ENCODE data around the gene PML. TPM values are rescaled to one million over a fixed set of nuclear protein-coding genes. Genes with fewer than 3 reads are reported as not detected.
"Not testable (repeated sequence)": the region's sequence is repeated elsewhere in the genome, so short reads cannot be mapped to it uniquely, and the experiment has no call there.

PML gene
- total RNA-seq, 1 donor = 31.9 TPM

GRCh38 chr15:74065684-74066411 lies 71.3 kb downstream of the PML start:
- H3K4me3 ChIP-seq (ENCODE audit: low read depth, low read length); DNase-seq (ENCODE audit: low read depth): not testable (repeated sequence)
- peak; percentile 17 for TF ChIP-seq CTCF (IDR thresholded peaks at IDR 0.05; ENCODE audit: insufficient read depth, low read length)

GRCh38 chr15:74071645-74072044 lies 77.1 kb downstream of the PML start:
- DNase-seq (ENCODE audit: low read depth) = not testable (repeated sequence)

GRCh38 chr15:74072132-74072531 lies 77.6 kb downstream of the PML start:
- not testable (repeated sequence) for H3K4me3 ChIP-seq (ENCODE audit: low read depth, low read length); DNase-seq (ENCODE audit: low read depth)

More at GRCh38 chr15:74071645-74072044, 77.1 kb downstream of the PML start:
- H3K4me3 ChIP-seq (ENCODE audit: low read depth, low read length) = not testable (repeated sequence)

GRCh38 chr15:74072614-74073337 lies 78.3 kb downstream of the PML start:
- DNase-seq (ENCODE audit: low read depth); H3K4me3 ChIP-seq (ENCODE audit: low read depth, low read length): not testable (repeated sequence)
- peak; percentile 10 for TF ChIP-seq CTCF (IDR thresholded peaks at IDR 0.05; ENCODE audit: insufficient read depth, low read length)

DNA sequence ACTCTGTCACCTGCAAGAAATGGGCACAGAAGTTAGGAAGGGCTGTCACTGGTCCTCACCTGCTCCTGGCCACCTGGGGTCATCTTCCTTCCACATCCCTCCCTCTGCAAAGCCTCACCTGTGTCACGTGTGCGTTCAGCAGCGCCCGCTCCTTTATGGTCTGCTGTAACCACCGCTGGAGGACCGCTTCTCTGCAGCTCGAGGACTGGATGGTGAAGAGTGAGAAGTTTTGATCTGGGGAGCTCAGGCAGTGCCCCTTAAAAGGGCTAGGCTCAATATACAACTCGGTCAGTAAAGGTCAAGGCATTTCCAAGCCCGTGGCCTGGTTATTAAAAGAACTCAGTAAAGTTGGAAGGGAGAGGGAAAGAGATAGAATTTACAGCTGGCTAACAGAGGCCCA lies 81.3 kb downstream of the PML start:
- not testable (repeated sequence) for DNase-seq (ENCODE audit: low read depth); H3K4me3 ChIP-seq (ENCODE audit: low read depth, low read length)

- H3K4me3 ChIP-seq (ENCODE audit: low read depth, low read length); DNase-seq (ENCODE audit: low read depth): not testable (repeated sequence)
Measured at GRCh38 chr15:74082450-74082849, 87.9 kb downstream of the PML start, which contains the start of gene GOLGA6A. TSS of gene GOLGA6A (minus strand) at chr15:74082550. CDS start at chr15:74082509, 41 bp downstream.

GRCh38 chr15:74094567-74094966 lies 100.1 kb downstream of the PML start:
- not testable (repeated sequence) for DNase-seq (ENCODE audit: low read depth); H3K4me3 ChIP-seq (ENCODE audit: low read depth, low read length)

GRCh38 chr15:74095610-74096009 lies 101.1 kb downstream of the PML start:
- not testable (repeated sequence) for DNase-seq (ENCODE audit: low read depth); H3K4me3 ChIP-seq (ENCODE audit: low read depth, low read length)

GRCh38 chr15:74096753-74097474 lies 102.4 kb downstream of the PML start:
- DNase-seq (ENCODE audit: low read depth); H3K4me3 ChIP-seq (ENCODE audit: low read depth, low read length): not testable (repeated sequence)

Small RNA genes lying within 50 kb of the gene (small RNA-seq; reads per million reads assigned to genes)
- not detected for gene RN7SL429P

Other genes with a start within 250 kb of the PML start
- 1.2 and 5.5 TPM in 2 replicates for gene INSYN1, start 241.4 kb upstream of the PML start, total RNA-seq (ENCODE audit: low replicate concordance)
- not detected in 2 replicates for gene TBC1D21, start 121.2 kb upstream of the PML start, total RNA-seq (ENCODE audit: low replicate concordance)
- 53.4 and 176 TPM in 2 replicates for gene LOXL1, start 68.3 kb upstream of the PML start, total RNA-seq (ENCODE audit: low replicate concordance)
- gene STOML1, start 2.4 kb upstream of the PML start, total RNA-seq (ENCODE audit: low replicate concordance) = 6.8 and 19.0 TPM in 2 replicates
- not detected in 2 replicates for gene GOLGA6A, start 87.8 kb downstream of the PML start, total RNA-seq (ENCODE audit: low replicate concordance)
- gene ISLR2, start 135.9 kb downstream of the PML start, total RNA-seq (ENCODE audit: low replicate concordance) = 0.36 and 0.90 TPM in 2 replicates
- 163 and 243 TPM in 2 replicates for gene ISLR, start 179.0 kb downstream of the PML start, total RNA-seq (ENCODE audit: low replicate concordance)
- 0.18 and 0.25 TPM in 2 replicates for gene STRA6, start 208.1 kb downstream of the PML start, total RNA-seq (ENCODE audit: low replicate concordance)
- gene CCDC33, start 241.6 kb downstream of the PML start, total RNA-seq (ENCODE audit: low replicate concordance) = 0.09 TPM in 1 of 2 replicates, not detected in the other